Uterus (tissue), 4 donors: Measurements from ENCODE around the gene CNNM2. TPM values are rescaled to one million over a fixed set of nuclear protein-coding genes. Genes with fewer than 3 reads are reported as not detected.

ENCODE experiments used
- DNase-seq, 2 donors: peaks; one replicate each; pipeline ENCODE4 v3.0.0-alpha.2; 2019 to 2020
- H3K27ac ChIP-seq, 2 donors: fragments of 200-600 bp; sonication (generic); 1 replicate in 1 of 2; 2 replicates in 1 of 2; pipeline ENCODE4 v1.5.1; 2016 to 2018
- H3K27me3 ChIP-seq, 2 donors: fragments of 200-600 bp; sonication (generic); one replicate each; pipeline ENCODE4 v1.5.1; 2018 to 2019; ENCODE audit warnings: control low read depth in 1 of 2
- H3K36me3 ChIP-seq, 2 donors: fragments of 200-600 bp; sonication (generic); one replicate each; pipeline ENCODE4 v1.5.1; 2019; ENCODE audit warnings: control low read depth in 1 of 2
- H3K4me1 ChIP-seq, 2 donors: fragments of 200-600 bp; sonication (generic); one replicate each; pipeline ENCODE4 v1.5.1; 2018 to 2019; ENCODE audit warnings: control low read depth in 1 of 2
- H3K4me3 ChIP-seq, 2 donors: fragments of 200-600 bp; sonication (generic); 1 replicate in 1 of 2; 2 replicates in 1 of 2; pipeline ENCODE4 v1.5.1; 2018 to 2019; ENCODE audit warnings: mild to moderate bottlenecking in 1 of 2
- H3K9me3 ChIP-seq, 2 donors: fragments of 200-600 bp; sonication (generic); one replicate each; pipeline ENCODE4 v1.5.1; 2019; ENCODE audit warnings: control low read depth in 1 of 2
- POLR2A ChIP-seq, 2 donors: fragments of 450-650 bp; IDR thresholded peaks; one replicate each; pipeline ENCODE4 v1.6.1; 2016; ENCODE audit warnings: antibody characterized with exemption in 2 of 2, mild to moderate bottlenecking in 1 of 2, moderate library complexity in 1 of 2
- intact Hi-C: fragments of 100-400 bp; cut with DNase I; formaldehyde crosslinking; loops from one replicate; pipeline ENCODE4 v1.15.1; 2023; ENCODE audit warnings: low total_unique reads
- total RNA-seq, 4 donors: library from RNA; depleted of rRNA in 3 of 4; stranded (reverse); fragments of >200 nt in 3 of 4; gene quantifications; one replicate each; pipeline versions ENCODE4 v1.1.0 to v1.2.4, GENCODE V29; 2014 to 2023
- TF ChIP-seq, protein P1 (sequence below), 4 experiments: fragments of 200-600 bp in 2 of 4; fragments of 450-650 bp in 2 of 4; sonication (generic) in 2 of 4; IDR thresholded peaks; one replicate each; pipeline ENCODE4 v1.5.1; 2016 to 2019; ENCODE audit warnings: antibody characterized with exemption in 4 of 4, mild to moderate bottlenecking in 2 of 4, moderate library complexity in 1 of 4
- donor health status: DM: yes; HTN: yes; CAD: no.

Gene CNNM2
- total RNA-seq, 4 donors from 2014 or later = 5.1 to 11.0 (median 7.4) TPM

DNA sequence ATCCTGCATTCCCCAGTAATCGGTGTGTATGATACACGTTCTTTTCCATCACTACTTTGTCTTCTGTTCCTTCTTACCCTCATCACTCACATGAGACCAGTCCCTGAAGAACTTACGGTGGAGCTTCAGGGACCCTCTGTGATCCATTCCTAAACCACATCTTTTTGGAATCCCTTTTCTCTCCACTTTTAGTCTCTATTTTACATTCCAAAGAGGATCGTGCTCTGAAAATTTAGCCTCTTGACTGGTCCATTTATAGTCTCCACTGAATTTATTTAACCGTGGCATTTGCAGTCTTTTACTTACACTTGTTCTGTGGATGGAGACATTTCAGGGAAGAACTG is 165.9 kb downstream of the CNNM2 start:
- H3K4me1 ChIP-seq = no peaks in the 10 kb centered on the region
- H3K27ac ChIP-seq = no peak overlapping the region
- H3K9me3 ChIP-seq = no peaks in the 10 kb centered on the region
- intact Hi-C loops = no loop called here
- no peaks in the 10 kb centered on the region for H3K27me3 ChIP-seq
- H3K4me3 ChIP-seq = no peak overlapping the region
- no peaks in the 10 kb centered on the region for H3K36me3 ChIP-seq
- TF ChIP-seq, protein P1, sequence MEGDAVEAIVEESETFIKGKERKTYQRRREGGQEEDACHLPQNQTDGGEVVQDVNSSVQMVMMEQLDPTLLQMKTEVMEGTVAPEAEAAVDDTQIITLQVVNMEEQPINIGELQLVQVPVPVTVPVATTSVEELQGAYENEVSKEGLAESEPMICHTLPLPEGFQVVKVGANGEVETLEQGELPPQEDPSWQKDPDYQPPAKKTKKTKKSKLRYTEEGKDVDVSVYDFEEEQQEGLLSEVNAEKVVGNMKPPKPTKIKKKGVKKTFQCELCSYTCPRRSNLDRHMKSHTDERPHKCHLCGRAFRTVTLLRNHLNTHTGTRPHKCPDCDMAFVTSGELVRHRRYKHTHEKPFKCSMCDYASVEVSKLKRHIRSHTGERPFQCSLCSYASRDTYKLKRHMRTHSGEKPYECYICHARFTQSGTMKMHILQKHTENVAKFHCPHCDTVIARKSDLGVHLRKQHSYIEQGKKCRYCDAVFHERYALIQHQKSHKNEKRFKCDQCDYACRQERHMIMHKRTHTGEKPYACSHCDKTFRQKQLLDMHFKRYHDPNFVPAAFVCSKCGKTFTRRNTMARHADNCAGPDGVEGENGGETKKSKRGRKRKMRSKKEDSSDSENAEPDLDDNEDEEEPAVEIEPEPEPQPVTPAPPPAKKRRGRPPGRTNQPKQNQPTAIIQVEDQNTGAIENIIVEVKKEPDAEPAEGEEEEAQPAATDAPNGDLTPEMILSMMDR (IDR thresholded peaks at IDR 0.05) = no peak
- no peak for TF ChIP-seq POLR2A (IDR thresholded peaks at IDR 0.05)
- DNase-seq = no peak

DNA sequence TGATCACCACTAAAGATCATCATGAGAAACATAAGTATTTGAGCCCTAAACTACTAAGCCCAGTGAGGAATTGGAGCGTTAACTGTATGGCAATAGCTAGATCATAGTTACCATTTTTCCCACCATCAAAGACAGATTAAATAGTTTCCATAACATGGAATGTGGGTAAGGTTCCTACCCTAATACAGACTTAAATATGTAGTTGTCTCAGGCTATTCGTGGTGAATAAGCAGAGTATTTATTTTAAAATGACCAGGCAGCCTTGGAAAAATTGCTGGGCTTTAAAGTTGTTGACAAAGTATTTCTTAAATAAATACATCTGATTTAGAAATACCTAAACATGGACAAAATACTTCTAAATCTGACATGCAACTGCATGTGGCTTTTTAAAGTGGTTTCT is 168.2 kb downstream of the CNNM2 start:
- Histone ChIP-seq H3K27ac (no peak overlapping the region), H3K27me3 (no peaks in the 10 kb centered on the region), H3K4me3 (no peak overlapping the region), H3K36me3 (no peaks in the 10 kb centered on the region), H3K4me1 (no peaks in the 10 kb centered on the region), H3K9me3 (no peaks in the 10 kb centered on the region)
- intact Hi-C loops = no loop called here
- TF ChIP-seq, protein P1 (IDR thresholded peaks at IDR 0.05) = no peak
- TF ChIP-seq POLR2A (IDR thresholded peaks at IDR 0.05) = no peak
- no peak for DNase-seq

DNA sequence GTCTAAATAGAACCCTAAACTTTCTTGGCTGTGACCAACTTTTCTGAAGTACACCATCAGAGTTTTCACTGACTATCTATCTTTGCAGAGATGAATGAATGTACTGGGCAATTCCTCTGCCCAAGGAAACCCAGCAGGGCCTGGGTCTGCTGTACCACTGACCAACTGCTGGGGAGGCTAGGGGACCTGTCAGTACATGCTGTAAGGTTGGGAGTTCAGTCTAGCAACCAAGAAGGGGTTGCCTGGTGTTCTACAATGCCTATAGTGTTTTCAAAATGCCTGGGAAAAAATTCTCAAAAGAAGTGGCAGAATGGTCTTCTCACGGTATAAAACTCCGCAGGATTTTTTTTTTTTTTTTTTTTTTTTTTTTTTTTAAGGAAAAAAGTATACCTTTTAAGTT is 168.7 kb downstream of the CNNM2 start:
- no peak overlapping the region for H3K27ac ChIP-seq
- intact Hi-C loops = no loop called here
- no peaks in the 10 kb centered on the region for H3K9me3 ChIP-seq
- H3K27me3 ChIP-seq = no peaks in the 10 kb centered on the region
- H3K4me3 ChIP-seq = no peak overlapping the region
- DNase-seq = no peak
- TF ChIP-seq, protein P1 (IDR thresholded peaks at IDR 0.05) = no peak
- no peak for TF ChIP-seq POLR2A (IDR thresholded peaks at IDR 0.05)
- no peaks in the 10 kb centered on the region for H3K36me3 ChIP-seq
- H3K4me1 ChIP-seq = no peaks in the 10 kb centered on the region

DNA sequence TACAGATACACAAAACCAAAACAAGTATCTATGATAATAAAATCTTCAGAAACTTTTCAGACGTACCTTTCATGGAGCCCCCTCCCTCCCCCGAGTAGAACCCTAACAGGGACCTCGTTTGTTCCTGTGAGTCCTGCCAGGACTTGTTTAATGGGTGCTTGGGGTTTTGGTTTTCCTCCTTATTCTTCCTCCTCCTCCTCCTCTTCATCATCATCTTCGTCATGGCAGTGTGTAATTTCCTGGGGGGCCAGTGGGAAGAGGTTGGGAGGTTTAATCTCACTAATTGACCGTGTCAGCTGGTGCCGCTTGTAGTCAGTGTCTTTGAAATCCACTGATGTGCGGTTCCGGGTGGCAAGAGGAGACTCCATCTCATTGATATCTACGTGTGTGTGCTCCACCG is 171.4 kb downstream of the CNNM2 start:
- Histone ChIP-seq H3K4me1 (no peaks in the 10 kb centered on the region), H3K36me3 (no peaks in the 10 kb centered on the region), H3K27me3 (no peaks in the 10 kb centered on the region), H3K27ac (no peak overlapping the region), H3K9me3 (no peaks in the 10 kb centered on the region), H3K4me3 (no peak overlapping the region)
- TF ChIP-seq, protein P1 (IDR thresholded peaks at IDR 0.05) = no peak
- no peak for TF ChIP-seq POLR2A (IDR thresholded peaks at IDR 0.05)
- DNase-seq = no peak
- intact Hi-C loops = no loop called here

DNA sequence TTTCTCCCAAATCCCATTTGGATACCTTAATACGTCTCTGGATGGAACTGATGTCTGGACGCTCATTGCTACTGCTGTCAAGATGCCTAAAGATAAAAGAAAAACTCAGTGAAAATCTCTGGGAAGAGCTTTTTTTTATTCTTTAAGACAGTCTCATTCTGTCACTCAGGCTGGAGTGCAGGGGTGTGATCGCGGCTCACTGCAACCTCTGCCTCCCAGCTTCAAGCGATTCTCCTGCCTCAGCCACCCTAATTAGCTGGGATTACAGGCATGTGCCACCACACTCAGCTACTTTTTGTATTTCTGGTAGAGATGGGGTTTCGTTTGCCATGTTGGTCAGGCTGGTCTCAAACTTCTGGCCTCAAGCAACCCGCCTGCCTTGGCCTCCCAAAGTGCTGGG is 172.8 kb downstream of the CNNM2 start:
- TF ChIP-seq POLR2A (IDR thresholded peaks at IDR 0.05) = no peak
- TF ChIP-seq, protein P1 (IDR thresholded peaks at IDR 0.05) = no peak
- Histone ChIP-seq H3K27ac (no peak overlapping the region), H3K27me3 (no peaks in the 10 kb centered on the region), H3K4me1 (no peaks in the 10 kb centered on the region), H3K9me3 (no peaks in the 10 kb centered on the region), H3K4me3 (no peak overlapping the region), H3K36me3 (no peaks in the 10 kb centered on the region)
- no peak for DNase-seq
- intact Hi-C loops = no loop called here
